Measurements from ENCODE around the gene ZFYVE27.

ZFYVE27 gene

GRCh38 chr10:97707134-97707861 is 29.6 kb upstream of the ZFYVE27 start:
- H3K9ac ChIP-seq: no peak overlapping the region
- TF ChIP-seq CTCF (conservative IDR thresholded peaks at IDR 0.05; ENCODE audit: low read depth, low read length): no peak

GRCh38 chr10:97708167-97708566 is 28.8 kb upstream of the ZFYVE27 start:
- no peak for TF ChIP-seq CTCF (conservative IDR thresholded peaks at IDR 0.05; ENCODE audit: low read depth, low read length)
- Histone ChIP-seq H3K9ac (no peak overlapping the region), H3K27ac (no peak overlapping the region), H3K4me3 (IDR thresholded peaks at IDR 0.05; ENCODE audit: insufficient read depth, low read depth, low read length) (no peak overlapping the region), H3K36me3 (ENCODE audit: insufficient read depth) (no peaks in the 10 kb centered on the region), H2AFZ (ENCODE audit: low read depth) (no peak overlapping the region), H3K79me2 (ENCODE audit: insufficient read depth, low read depth) (no peaks in the 10 kb centered on the region), H4K20me1 (ENCODE audit: insufficient read depth) (no peaks in the 10 kb centered on the region), H3K4me1 (ENCODE audit: low read depth, poor library complexity, severe bottlenecking) (peaks cover 5% of the 10 kb centered on the region), H3K4me2 (no peak overlapping the region), H3K27me3 (ENCODE audit: insufficient read depth, low read depth) (no peaks in the 10 kb centered on the region)

More at GRCh38 chr10:97707134-97707861, 29.6 kb upstream of the ZFYVE27 start:
- Histone ChIP-seq H3K79me2 (ENCODE audit: insufficient read depth, low read depth) (no peaks in the 10 kb centered on the region), H2AFZ (ENCODE audit: low read depth) (no peak overlapping the region), H3K36me3 (ENCODE audit: insufficient read depth) (no peaks in the 10 kb centered on the region), H3K27ac (no peak overlapping the region), H3K4me3 (IDR thresholded peaks at IDR 0.05; ENCODE audit: insufficient read depth, low read depth, low read length) (no peak overlapping the region), H3K4me1 (ENCODE audit: low read depth, poor library complexity, severe bottlenecking) (no peaks in the 10 kb centered on the region), H3K27me3 (ENCODE audit: insufficient read depth, low read depth) (no peaks in the 10 kb centered on the region), H4K20me1 (ENCODE audit: insufficient read depth) (no peaks in the 10 kb centered on the region), H3K4me2 (no peak overlapping the region)

- Histone ChIP-seq H3K36me3 (ENCODE audit: insufficient read depth) (no peaks in the 10 kb centered on the region), H3K4me2 (no peak overlapping the region), H3K79me2 (ENCODE audit: insufficient read depth, low read depth) (no peaks in the 10 kb centered on the region), H3K4me3 (IDR thresholded peaks at IDR 0.05; ENCODE audit: insufficient read depth, low read depth, low read length) (no peak overlapping the region), H3K4me1 (ENCODE audit: low read depth, poor library complexity, severe bottlenecking) (peaks cover 7% of the 10 kb centered on the region), H3K27ac (no peak overlapping the region), H3K27me3 (ENCODE audit: insufficient read depth, low read depth) (no peaks in the 10 kb centered on the region), H2AFZ (ENCODE audit: low read depth) (no peak overlapping the region), H4K20me1 (ENCODE audit: insufficient read depth) (no peaks in the 10 kb centered on the region), H3K9ac (no peak overlapping the region)
- TF ChIP-seq CTCF (conservative IDR thresholded peaks at IDR 0.05; ENCODE audit: low read depth, low read length): peak; percentile 81
These were observed 27.7 kb upstream of the ZFYVE27 start for GRCh38 chr10:97708976-97709946.

- no peak overlapping the region for H3K27ac ChIP-seq
- H3K4me3 ChIP-seq (IDR thresholded peaks at IDR 0.05; ENCODE audit: insufficient read depth, low read depth, low read length): no peak overlapping the region
- no peaks in the 10 kb centered on the region for H3K79me2 ChIP-seq (ENCODE audit: insufficient read depth, low read depth)
- no peaks in the 10 kb centered on the region for H3K27me3 ChIP-seq (ENCODE audit: insufficient read depth, low read depth)
- no peak overlapping the region for H3K4me2 ChIP-seq
- H2AFZ ChIP-seq (ENCODE audit: low read depth): no peak overlapping the region
- no peaks in the 10 kb centered on the region for H3K36me3 ChIP-seq (ENCODE audit: insufficient read depth)
- peaks cover 7% of the 10 kb centered on the region for H3K4me1 ChIP-seq (ENCODE audit: low read depth, poor library complexity, severe bottlenecking)
- no peak overlapping the region for H3K9ac ChIP-seq
- TF ChIP-seq CTCF (conservative IDR thresholded peaks at IDR 0.05; ENCODE audit: low read depth, low read length): no peak
- no peaks in the 10 kb centered on the region for H4K20me1 ChIP-seq (ENCODE audit: insufficient read depth)
These were observed 25.0 kb upstream of the ZFYVE27 start for GRCh38 chr10:97711640-97712572.

Data from KMS-11 (cell line).